HFF-Myc (cell line): ENCODE data around the gene PCDH15.

Source experiments
- DNase-seq: peaks from one replicate; pipeline ENCODE4 v3.0.0-alpha.2; 2011; ENCODE audit warnings: low read depth; ENCODE audit errors: extremely low read depth
- H3K4me3 ChIP-seq: replicated peaks from 2 replicates; pipeline ENCODE4 v1.5.1; 2011; ENCODE audit warnings: low read depth, mild to moderate bottlenecking, control low read depth, low read length
- CTCF ChIP-seq: IDR thresholded peaks from 2 replicates; pipeline ENCODE4 v1.5.1; 2012; ENCODE audit warnings: mild to moderate bottlenecking, low read depth, low read length, control low read depth; ENCODE audit errors: missing control alignments

Gene PCDH15

DNA sequence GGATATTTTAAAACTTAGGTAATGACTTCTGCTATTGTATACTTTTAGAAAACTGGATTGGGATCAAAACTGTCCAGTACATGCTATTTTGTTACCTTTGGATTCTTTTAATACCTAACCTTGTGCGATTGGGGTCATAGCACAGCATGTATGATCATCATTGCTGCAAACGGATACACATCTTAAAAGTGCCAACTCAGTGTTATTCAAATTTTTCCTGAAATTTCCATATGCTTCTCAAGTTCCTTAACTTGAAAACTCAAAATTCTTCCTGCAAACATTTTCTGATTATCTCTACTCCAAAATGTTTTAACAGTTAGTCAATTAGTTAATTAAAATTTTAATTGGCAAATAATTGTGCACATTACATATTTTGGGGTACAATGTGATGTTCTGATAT is 147.5 kb downstream of the PCDH15 start:
- no peak overlapping the region for H3K4me3 ChIP-seq
- no peak for DNase-seq
- TF ChIP-seq CTCF = no peak

GRCh38 chr10:54650547-54650946 is 150.5 kb downstream of the PCDH15 start:
- DNase-seq = no peak
- H3K4me3 ChIP-seq = no peak overlapping the region
- TF ChIP-seq CTCF = no peak

GRCh38 chr10:54622017-54622416 is 179.0 kb downstream of the PCDH15 start:
- no peak for DNase-seq
- no peak for TF ChIP-seq CTCF
- H3K4me3 ChIP-seq = no peak overlapping the region

DNA sequence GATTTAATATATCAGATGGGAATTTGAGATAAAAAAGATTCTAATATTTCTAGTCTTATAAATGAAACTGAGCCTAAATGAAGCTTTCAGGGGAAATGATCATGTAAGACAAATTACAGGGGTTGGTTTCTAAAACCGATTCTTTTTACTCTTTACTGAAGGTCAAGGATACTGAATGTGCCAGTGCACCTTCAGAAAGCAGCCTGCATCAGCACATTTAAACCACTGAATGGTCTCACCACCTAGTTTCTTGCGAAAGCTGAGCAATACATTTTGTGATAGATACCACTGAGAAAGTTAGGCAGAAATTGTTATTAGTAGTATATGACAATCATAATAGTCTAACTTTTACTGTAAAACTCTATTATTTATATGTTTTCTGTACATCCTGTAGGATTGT is 180.7 kb downstream of the PCDH15 start:
- no peak overlapping the region for H3K4me3 ChIP-seq
- TF ChIP-seq CTCF = no peak
- DNase-seq = no peak

GRCh38 chr10:54614072-54614471 is 187.0 kb downstream of the PCDH15 start:
- no peak for TF ChIP-seq CTCF
- no peak for DNase-seq
- no peak overlapping the region for H3K4me3 ChIP-seq

DNA sequence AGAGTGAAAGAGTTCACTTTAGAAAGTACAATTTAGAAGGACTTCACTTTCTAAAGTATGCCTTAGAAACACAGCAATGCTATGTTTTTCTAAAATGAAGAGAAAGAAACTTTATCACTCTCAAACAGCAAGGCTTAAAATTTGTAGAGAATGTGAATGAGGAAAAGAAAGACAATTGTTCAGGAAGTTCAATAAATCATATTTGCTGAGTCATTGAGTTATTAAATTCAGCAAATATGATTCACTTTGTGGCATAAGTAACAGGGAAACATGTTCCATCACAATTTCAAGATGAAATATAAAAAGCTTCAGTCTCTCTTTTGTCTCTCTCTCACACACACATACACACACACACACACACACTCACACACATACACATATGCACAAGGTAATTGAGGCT is 187.9 kb downstream of the PCDH15 start:
- DNase-seq = no peak
- no peak overlapping the region for H3K4me3 ChIP-seq
- no peak for TF ChIP-seq CTCF

GRCh38 chr10:54609423-54609822 is 191.6 kb downstream of the PCDH15 start:
- DNase-seq = no peak
- no peak overlapping the region for H3K4me3 ChIP-seq
- TF ChIP-seq CTCF = no peak
